Neural progenitor cell (in vitro differentiated cells): ENCODE results near the gene ZSWIM6. TPM values are rescaled to one million over a fixed set of nuclear protein-coding genes. Genes with fewer than 3 reads are reported as not detected.

Source experiments
- DNase-seq: peaks from one replicate; pipeline ENCODE4 v3.0.0-alpha.2; 2016; ENCODE audit warnings: low spot score
- H2AFZ ChIP-seq: fragments of 200-600 bp; sonication (generic); replicated peaks from 2 replicates; pipeline ENCODE4 v1.6.1; 2016; ENCODE audit warnings: antibody characterized with exemption
- H3F3A ChIP-seq: fragments of 200-600 bp; sonication (generic); 2 replicates; pipeline ENCODE4 v1.6.1; 2016; ENCODE audit warnings: antibody characterized with exemption, low read depth
- H3K27ac ChIP-seq: fragments of 200-600 bp; sonication (generic); 2 replicates; pipeline ENCODE4 v1.5.1; 2016; ENCODE audit warnings: mild to moderate bottlenecking
- H3K27me3 ChIP-seq: fragments of 200-600 bp; sonication (generic); 2 replicates; pipeline ENCODE4 v1.6.1; 2016; ENCODE audit warnings: mild to moderate bottlenecking, moderate library complexity
- H3K36me3 ChIP-seq: fragments of 200-600 bp; sonication (generic); 2 replicates; pipeline ENCODE4 v1.5.1; 2016
- H3K4me1 ChIP-seq: fragments of 200-600 bp; sonication (generic); 2 replicates; pipeline ENCODE4 v1.6.1; 2016; ENCODE audit warnings: mixed run types
- H3K4me2 ChIP-seq: fragments of 200-600 bp; sonication (generic); 2 replicates; pipeline ENCODE4 v1.6.1; 2016
- H3K4me3 ChIP-seq: fragments of 200-600 bp; sonication (generic); 2 replicates; pipeline ENCODE4 v1.5.1; 2016
- H3K79me2 ChIP-seq: fragments of 200-600 bp; sonication (generic); 2 replicates; pipeline ENCODE4 v1.6.1; 2016; ENCODE audit warnings: low read depth
- H3K9ac ChIP-seq: fragments of 200-600 bp; sonication (generic); 2 replicates; pipeline ENCODE4 v1.6.1; 2016
- H3K9me3 ChIP-seq: fragments of 200-600 bp; sonication (generic); 2 replicates; pipeline ENCODE4 v1.5.1; 2016; ENCODE audit warnings: low read depth
- H4K20me1 ChIP-seq: fragments of 200-600 bp; sonication (generic); 2 replicates; pipeline ENCODE4 v1.6.1; 2016; ENCODE audit warnings: low read depth
- H3K27ac Mint-ChIP-seq: 3 replicates; pipeline ENCODE4 v1.8.0; 2021; ENCODE audit warnings: mixed read lengths
- H3K27me3 Mint-ChIP-seq: 2 replicates; pipeline ENCODE4 v1.8.0; 2022; ENCODE audit warnings: low read depth, mild to moderate bottlenecking, inconsistent platforms, moderate library complexity, mixed read lengths; ENCODE audit not compliant: insufficient read depth
- H3K36me3 Mint-ChIP-seq: 3 replicates; pipeline ENCODE4 v1.8.0; 2021; ENCODE audit warnings: mixed read lengths
- H3K4me1 Mint-ChIP-seq: 3 replicates; pipeline ENCODE4 v1.8.0; 2021; ENCODE audit warnings: mixed read lengths
- H3K4me3 Mint-ChIP-seq: 3 replicates; pipeline ENCODE4 v1.8.0; 2021; ENCODE audit warnings: mild to moderate bottlenecking, moderate library complexity, mixed read lengths
- H3K9me3 Mint-ChIP-seq: 3 replicates; pipeline ENCODE4 v1.8.0; 2020; ENCODE audit warnings: mixed read lengths
- CTCF ChIP-seq: fragments of 200-600 bp; sonication (generic); IDR thresholded peaks from 2 replicates; pipeline ENCODE4 v1.5.1; 2017; ENCODE audit warnings: antibody characterized with exemption, mild to moderate bottlenecking
- EZH2 ChIP-seq: fragments of 200-600 bp; sonication (generic); IDR thresholded peaks from 2 replicates; pipeline ENCODE4 v1.6.1; 2017; ENCODE audit warnings: antibody characterized with exemption, mild to moderate bottlenecking, moderate library complexity
- EZH2phosphoT487 ChIP-seq: fragments of 200-600 bp; sonication (generic); IDR thresholded peaks from 2 replicates; pipeline ENCODE4 v1.6.1; 2017; ENCODE audit warnings: antibody characterized with exemption
- total RNA-seq: library from RNA; depleted of rRNA; stranded (reverse); fragments of >200 nt; gene quantifications from 2 replicates; pipeline ENCODE4 v1.2.3, GENCODE V29; 2015; ENCODE audit warnings: low replicate concordance

The ZSWIM6 gene
- total RNA-seq, 1 donor from 2014 or later: 32.2 TPM

GRCh38 chr5:61320860-61321259 is 11.2 kb upstream of the ZSWIM6 start:
- Histone ChIP-seq H3K9ac (no peak overlapping the region), H3K4me3 (no peak overlapping the region), H3K27ac (no peak overlapping the region), H2AFZ (no peak overlapping the region), H3K36me3 (no peaks in the 10 kb centered on the region), H3F3A (no peaks in the 10 kb centered on the region), H4K20me1 (no peaks in the 10 kb centered on the region), H3K27me3 (no peaks in the 10 kb centered on the region), H3K4me1 (peaks cover 12% of the 10 kb centered on the region), H3K79me2 (no peaks in the 10 kb centered on the region), H3K9me3 (no peaks in the 10 kb centered on the region), H3K4me2 (no peak overlapping the region)
- peaks cover 12% of the 10 kb centered on the region for H3K4me1 Mint-ChIP-seq
- H3K27ac Mint-ChIP-seq: no peak overlapping the region
- TF ChIP-seq CTCF: no peak
- TF ChIP-seq EZH2phosphoT487: no peak
- no peak for TF ChIP-seq EZH2
- H3K36me3 Mint-ChIP-seq: peaks cover 7% of the 10 kb centered on the region
- H3K4me3 Mint-ChIP-seq: no peak overlapping the region
- peaks cover 4% of the 10 kb centered on the region for H3K27me3 Mint-ChIP-seq
- H3K9me3 Mint-ChIP-seq: no peaks in the 10 kb centered on the region
- DNase-seq: no peak

GRCh38 chr5:61321669-61322068 is 10.4 kb upstream of the ZSWIM6 start:
- DNase-seq: no peak
- no peak overlapping the region for H3K27ac Mint-ChIP-seq
- Histone ChIP-seq H3K36me3 (no peaks in the 10 kb centered on the region), H3K27me3 (peaks cover 8% of the 10 kb centered on the region), H2AFZ (no peak overlapping the region), H3K27ac (no peak overlapping the region), H3K4me1 (peaks cover 12% of the 10 kb centered on the region), H3K79me2 (no peaks in the 10 kb centered on the region), H3K9ac (no peak overlapping the region), H3K4me2 (no peak overlapping the region), H4K20me1 (no peaks in the 10 kb centered on the region), H3K9me3 (no peaks in the 10 kb centered on the region), H3K4me3 (no peak overlapping the region), H3F3A (no peaks in the 10 kb centered on the region)
- TF ChIP-seq CTCF (no peak), EZH2 (no peak), EZH2phosphoT487 (no peak)
- H3K27me3 Mint-ChIP-seq: peaks cover 4% of the 10 kb centered on the region
- peaks cover 12% of the 10 kb centered on the region for H3K4me1 Mint-ChIP-seq
- H3K36me3 Mint-ChIP-seq: peaks cover 7% of the 10 kb centered on the region
- no peak overlapping the region for H3K4me3 Mint-ChIP-seq
- no peaks in the 10 kb centered on the region for H3K9me3 Mint-ChIP-seq

- Histone ChIP-seq H3K36me3 (no peaks in the 10 kb centered on the region), H4K20me1 (peaks cover 2% of the 10 kb centered on the region), H3F3A (peaks cover under 1% of the 10 kb centered on the region), H3K4me1 (peaks cover 16% of the 10 kb centered on the region), H3K9me3 (no peaks in the 10 kb centered on the region), H3K27ac (no peak overlapping the region), H3K4me2 (no peak overlapping the region), H2AFZ (no peak overlapping the region), H3K79me2 (no peaks in the 10 kb centered on the region), H3K9ac (no peak overlapping the region), H3K27me3 (peaks cover 21% of the 10 kb centered on the region), H3K4me3 (no peak overlapping the region)
- Mint-ChIP-seq H3K4me1 (peaks cover 18% of the 10 kb centered on the region), H3K9me3 (peaks cover 2% of the 10 kb centered on the region), H3K27ac (no peak overlapping the region), H3K27me3 (peaks cover 6% of the 10 kb centered on the region), H3K4me3 (no peak overlapping the region), H3K36me3 (peaks cover 7% of the 10 kb centered on the region)
- TF ChIP-seq CTCF: no peak
- no peak for TF ChIP-seq EZH2phosphoT487
- no peak for TF ChIP-seq EZH2
- no peak for DNase-seq
Measured at GRCh38 chr5:61322738-61323725, 9.0 kb upstream of the ZSWIM6 start.
